Central memory CD4-positive, alpha-beta T cell (primary cell): ENCODE data around the gene SHROOM1.

Source experiments
- DNase-seq: peaks from one replicate; pipeline ENCODE4 v3.0.0; 2022

The SHROOM1 gene

GRCh38 chr5:132853323-132853722, 22.9 kb upstream of the SHROOM1 start:
- DNase-seq: no peak

GRCh38 chr5:132850066-132850465, 19.6 kb upstream of the SHROOM1 start:
- DNase-seq: no peak

- DNase-seq: no peak
These were observed 18.9 kb upstream of the SHROOM1 start for GRCh38 chr5:132849347-132849746.

GRCh38 chr5:132848270-132848669, 17.8 kb upstream of the SHROOM1 start:
- no peak for DNase-seq

GRCh38 chr5:132841305-132841704, 10.9 kb upstream of the SHROOM1 start:
- DNase-seq: no peak

- no peak for DNase-seq
These were observed 10.4 kb upstream of the SHROOM1 start for GRCh38 chr5:132840896-132841295.

GRCh38 chr5:132840313-132840712, 9.9 kb upstream of the SHROOM1 start:
- no peak for DNase-seq

GRCh38 chr5:132839426-132840301, 9.2 kb upstream of the SHROOM1 start:
- no peak for DNase-seq

- DNase-seq: no peak
These were observed 8.3 kb upstream of the SHROOM1 start for GRCh38 chr5:132838516-132839282.

- DNase-seq: no peak
These were observed 7.4 kb upstream of the SHROOM1 start for GRCh38 chr5:132837868-132838267.

- DNase-seq: no peak
These were observed 6.4 kb upstream of the SHROOM1 start for GRCh38 chr5:132836852-132837251.

- no peak for DNase-seq
These were observed 3.6 kb upstream of the SHROOM1 start for GRCh38 chr5:132834057-132834456.

GRCh38 chr5:132832612-132833011, 2.2 kb upstream of the SHROOM1 start:
- no peak for DNase-seq

GRCh38 chr5:132831095-132831860, 831 bp upstream of the SHROOM1 start:
- DNase-seq: no peak

- peak; percentile 54 for DNase-seq
These were observed 558 bp downstream of the SHROOM1 start for GRCh38 chr5:132829742-132830435.

- DNase-seq: no peak
These were observed 1.5 kb downstream of the SHROOM1 start for GRCh38 chr5:132828846-132829494.

- no peak for DNase-seq
These were observed 2.3 kb downstream of the SHROOM1 start for GRCh38 chr5:132827943-132828673.

- no peak for DNase-seq
These were observed 3.9 kb downstream of the SHROOM1 start for GRCh38 chr5:132826424-132827082.

GRCh38 chr5:132825834-132826391, 4.5 kb downstream of the SHROOM1 start:
- no peak for DNase-seq
